GM18907 (cell line): Measurements from ENCODE around the gene DTNB.

ENCODE experiments used
- ATAC-seq: cut with Tn5 transposase; IDR thresholded peaks from one replicate; pipeline ENCODE4 v1.9.1; 2021; ENCODE audit warnings: mild to moderate bottlenecking, moderate library complexity; ENCODE audit not compliant: unreplicated experiment

DTNB gene

DNA sequence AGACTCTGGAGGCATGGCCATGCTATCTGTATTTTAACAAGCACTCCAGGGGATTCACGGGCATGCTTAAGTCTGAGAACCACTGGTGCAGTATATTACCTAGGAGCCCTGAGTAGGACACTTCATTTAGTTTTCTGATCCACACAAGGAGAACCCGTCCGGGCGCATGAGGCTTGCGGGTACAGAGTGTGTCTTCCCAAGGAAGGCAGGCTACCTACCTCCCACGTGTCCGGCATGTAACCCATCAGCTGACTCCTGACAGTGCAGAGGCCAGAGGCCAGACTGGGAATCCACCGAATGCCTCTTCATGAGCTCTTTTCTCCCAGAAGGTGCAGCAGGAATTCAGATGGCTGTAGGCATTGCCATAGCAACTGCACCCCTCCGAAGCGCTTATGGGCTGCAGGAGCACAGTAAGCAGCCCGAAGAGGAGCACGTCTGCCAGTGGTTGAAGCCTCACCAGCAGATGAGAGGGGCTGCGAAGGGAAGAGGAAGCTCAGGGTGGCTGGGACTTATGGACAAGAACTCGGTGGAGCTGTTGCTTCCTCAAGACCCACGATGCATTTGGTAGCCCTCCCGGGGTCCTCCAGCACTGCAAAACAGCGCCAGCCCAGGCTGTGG lies 297.9 kb downstream of the DTNB start:
- ATAC-seq: no peak

DNA sequence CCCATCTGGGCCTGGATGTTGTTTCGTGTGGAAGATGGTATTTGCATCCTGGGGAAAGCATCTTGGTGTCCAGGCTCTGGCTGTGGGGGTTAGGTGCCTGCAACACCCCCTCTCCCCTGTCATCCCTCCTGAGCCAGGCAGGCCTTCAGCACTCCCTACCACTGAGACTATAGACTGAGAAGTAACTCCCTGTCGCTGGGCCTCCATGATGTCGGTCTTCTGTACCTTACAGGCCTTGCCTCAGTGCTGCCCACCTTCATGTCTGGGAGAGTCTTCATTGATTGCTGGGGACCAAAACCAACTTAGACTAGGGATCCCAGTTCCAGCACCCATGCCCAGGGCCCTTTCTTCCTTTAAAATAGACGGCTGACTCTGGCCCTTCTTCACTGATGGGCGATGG lies 298.6 kb downstream of the DTNB start:
- no peak for ATAC-seq

DNA sequence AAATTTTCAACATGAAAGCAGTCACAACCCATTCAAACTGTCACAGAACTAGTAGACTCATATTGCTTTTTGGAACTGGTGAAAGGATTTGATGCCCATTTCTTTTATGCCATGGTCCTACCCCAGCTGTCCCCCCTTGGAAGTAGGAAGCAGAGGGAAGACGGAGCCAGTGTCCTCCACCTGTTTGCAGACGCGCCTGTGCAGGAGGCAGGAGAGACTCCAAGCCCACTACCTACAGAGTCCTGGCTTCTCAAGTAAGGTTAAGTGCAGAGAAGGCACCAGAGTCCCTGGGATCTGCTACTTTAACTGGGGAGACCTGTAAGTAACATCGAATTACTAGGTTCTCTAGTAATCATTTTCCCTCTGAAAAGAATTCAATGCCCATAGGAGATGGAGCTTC lies 299.0 kb downstream of the DTNB start:
- ATAC-seq: no peak

GRCh38 chr2:25373269-25373981 lies 300.0 kb downstream of the DTNB start:
- ATAC-seq: no peak

- ATAC-seq: no peak
These were observed 300.7 kb downstream of the DTNB start for GRCh38 chr2:25372405-25373268.

DNA sequence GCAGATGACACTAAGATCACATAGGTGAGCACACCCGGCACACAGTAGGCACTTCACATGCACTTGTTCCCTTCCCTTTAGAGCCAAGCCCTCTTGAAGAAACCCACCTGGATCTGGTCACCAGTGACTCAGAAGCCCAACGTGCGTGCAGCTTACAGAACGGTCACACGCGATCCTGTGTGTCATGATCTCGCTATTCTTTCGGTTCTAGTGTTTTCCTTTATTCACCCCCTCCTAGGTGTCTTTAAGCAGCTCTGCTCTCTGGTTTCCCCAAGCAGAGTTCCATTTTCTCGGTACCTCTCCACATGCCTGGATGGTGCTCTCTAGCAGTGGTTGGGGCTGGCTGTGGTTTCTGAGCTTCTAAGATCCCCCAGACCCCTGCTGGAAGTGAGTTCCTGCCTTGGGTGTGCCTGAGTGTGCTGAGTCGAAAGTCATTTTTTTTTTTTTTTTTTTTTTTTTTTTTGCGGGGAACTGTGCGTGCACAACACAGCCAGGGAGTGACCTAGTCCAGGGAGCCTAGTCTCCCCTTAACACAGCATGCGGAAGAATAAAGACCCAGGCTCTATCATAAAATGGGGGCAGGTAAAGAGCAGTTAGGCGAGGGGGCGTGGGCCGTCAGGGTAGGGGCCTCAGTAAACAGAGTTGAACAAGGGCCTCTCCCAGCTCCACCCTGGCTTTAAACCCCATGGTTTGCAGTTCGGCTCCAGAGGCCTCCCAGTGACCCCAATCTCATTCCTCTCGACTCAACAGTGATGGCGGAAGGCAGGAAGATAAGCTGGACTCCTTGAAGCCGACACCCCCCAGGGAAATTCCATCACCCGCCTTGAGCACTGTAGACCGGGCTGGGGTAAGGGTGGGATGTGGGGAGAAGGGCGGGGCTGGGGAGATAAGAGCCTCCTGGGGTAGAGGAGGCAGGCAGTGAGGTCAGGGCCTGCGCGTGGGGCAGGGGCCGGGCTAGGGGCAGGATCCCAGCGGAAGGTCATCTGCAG lies 301.8 kb downstream of the DTNB start:
- no peak for ATAC-seq

DNA sequence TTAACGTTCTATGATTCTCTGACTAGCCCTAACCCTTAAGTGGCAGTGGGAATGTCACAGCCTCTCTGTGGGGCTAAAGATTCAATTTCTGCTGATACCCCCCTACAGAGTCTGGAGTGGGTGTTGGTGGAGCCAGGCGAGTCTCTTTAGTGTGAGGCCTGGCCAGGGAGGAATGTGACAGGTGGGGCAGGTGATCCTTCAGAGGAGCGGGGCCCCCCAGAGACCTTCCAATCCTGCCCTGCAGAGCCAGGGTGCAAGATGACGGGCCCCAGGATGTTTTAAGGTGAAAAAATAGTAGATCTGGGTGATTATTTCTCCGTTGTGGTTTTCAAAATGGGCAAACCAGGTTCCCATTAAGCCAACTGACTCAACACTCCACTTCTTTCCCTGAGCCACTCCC lies 303.5 kb downstream of the DTNB start:
- no peak for ATAC-seq

DNA sequence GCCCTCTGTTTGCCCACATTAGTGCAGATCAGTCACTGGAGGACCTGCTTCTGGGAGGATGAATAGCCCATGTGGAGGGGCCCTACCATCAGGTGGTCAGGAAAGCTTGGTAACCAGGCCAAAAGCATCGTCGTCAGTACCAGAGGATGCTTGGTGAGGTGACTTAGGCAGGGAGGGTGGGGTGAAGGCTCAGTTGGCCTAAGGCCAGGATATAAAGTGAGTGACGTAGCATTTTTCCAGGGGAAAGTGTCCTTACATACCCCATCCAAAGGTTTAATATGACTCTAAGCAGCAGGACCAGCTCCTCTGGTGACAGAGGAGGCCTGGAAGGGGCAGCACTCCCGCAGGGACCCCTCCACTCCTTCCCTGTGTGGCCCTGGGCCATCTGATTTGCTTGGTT lies 303.9 kb downstream of the DTNB start:
- ATAC-seq: no peak

DNA sequence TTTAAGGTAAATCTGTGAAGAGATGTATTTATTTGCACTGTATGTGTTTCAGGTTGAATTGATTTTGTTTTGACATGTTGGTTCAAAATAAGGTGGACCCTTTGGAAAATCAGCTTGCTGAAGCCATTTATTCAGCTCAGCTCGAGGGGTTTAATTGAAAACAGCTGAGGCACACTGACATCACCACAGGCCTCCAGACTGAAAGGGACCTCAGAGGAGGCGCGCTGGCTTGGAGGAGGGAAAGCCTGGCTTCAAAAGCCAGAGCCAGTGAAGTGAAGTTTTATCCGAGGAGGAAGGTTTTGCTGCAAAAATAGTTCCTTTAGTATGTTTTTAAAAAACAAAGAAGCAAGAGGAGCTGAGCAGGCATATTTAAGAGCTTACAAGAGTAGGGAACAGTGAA lies 304.7 kb downstream of the DTNB start:
- ATAC-seq: no peak

DNA sequence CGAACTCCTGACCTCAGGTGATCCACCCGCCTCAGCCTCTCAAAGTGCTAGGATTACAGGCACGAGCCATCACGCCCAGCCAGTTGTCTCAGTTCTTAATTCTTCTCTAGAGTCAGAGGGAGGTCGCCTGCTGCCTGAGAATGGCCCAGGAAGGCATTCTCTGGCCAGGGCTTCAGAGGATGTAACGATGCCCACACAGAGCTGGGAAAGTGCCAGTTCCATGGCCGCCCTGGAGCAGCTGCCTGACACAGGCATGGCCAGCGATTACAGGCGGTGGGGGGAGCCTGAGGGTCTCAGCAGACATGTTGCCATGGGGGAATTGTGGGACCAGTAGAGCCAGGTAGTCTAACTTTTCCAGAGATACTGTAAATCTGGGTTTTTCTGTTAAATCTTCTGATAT lies 306.1 kb downstream of the DTNB start:
- ATAC-seq: no peak

DNA sequence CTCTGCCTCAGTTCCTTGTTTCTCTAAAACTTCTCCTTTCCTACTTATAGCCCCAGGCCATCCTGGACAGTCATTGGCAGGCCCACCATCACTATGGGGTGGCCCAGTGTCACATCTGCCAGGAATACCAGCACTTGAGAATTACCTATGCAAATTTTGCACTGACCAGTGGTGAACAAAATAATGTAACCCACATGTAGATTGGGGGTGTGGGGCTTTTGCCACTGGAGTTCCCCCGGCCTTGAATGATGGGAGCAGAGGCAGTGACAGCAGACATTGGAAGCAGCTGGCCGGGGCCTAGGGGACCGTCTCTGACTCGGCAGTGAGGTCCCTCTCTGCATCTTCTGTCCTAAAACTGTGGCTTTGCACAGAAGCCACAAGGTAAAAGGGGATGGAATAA lies 306.7 kb downstream of the DTNB start:
- ATAC-seq: no peak

DNA sequence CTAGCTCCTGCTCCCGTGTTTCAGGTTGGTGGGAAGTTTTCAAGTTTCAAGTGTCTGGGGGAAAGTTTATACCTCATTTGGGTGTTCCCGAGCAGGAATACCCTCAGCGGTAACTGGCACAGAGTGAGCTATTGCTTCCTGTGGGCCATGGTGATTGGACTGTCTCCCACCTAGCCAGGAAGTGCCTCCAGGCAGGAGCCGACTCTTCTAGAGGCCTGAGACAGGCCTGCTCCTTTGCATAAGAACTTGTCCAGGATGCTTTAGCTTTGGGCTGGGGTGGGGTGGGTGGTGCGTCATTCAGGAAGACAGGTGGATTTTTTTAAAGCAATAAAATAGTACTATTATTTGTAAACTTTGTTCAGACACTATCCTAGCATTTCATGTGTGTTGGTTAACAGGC lies 308.1 kb downstream of the DTNB start:
- no peak for ATAC-seq

- ATAC-seq: no peak
These were observed 309.6 kb downstream of the DTNB start for GRCh38 chr2:25363733-25364132.

DNA sequence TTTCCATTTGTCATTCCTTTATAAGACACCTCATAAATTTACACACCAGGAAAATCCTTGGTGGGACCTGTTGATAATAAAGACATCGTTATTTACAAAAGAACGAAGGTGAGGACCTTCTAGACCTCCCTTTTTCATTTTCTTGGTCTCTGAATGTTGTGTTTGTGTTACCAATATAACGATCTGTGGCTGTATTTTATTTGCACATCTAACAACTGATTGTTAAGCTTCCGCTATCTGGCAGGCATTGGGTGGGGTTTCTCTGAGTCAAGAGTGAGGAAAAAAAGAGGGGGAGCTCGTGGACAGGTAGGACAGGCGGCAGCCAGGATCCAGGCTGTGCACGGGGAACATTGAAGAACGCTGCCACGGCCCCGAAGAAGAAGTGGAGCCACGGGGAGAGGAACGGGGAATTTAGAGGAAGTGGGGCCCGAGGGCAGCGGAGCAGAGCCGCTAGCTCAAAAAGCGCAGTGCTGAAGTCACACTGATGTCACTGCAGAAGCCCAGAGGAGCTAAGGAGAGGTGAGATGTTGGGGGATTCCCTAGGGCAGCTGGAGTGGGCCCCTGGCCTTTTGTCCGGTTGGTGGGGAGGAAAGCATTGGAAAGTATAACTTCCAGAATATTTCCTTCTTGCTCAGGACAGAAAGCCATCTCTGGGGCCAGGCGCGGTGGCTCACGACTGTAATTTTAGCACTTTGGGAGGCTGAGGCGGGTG lies 310.8 kb downstream of the DTNB start:
- peak; percentile 76 for ATAC-seq

DNA sequence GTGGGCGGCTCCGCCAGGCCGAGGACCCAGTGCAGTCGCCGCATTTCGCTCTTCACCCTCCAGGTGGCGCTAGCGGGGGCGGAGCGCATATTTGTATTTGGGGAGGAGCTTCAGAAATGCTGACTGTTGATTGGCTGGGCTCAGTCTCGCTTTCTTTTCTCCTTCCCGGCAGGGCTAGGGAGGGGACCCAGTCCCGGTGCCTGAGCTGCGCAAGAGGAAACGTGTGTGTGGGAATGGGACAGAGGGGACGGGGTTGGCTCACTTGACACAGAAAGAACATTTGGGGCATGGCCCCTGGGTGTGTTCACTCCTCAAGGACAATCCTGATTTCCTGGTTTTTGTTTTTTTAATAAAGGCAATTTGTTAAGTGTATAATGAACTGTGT lies 311.3 kb downstream of the DTNB start:
- peak; percentile 90 for ATAC-seq

GRCh38 chr2:25361261-25362048 lies 311.9 kb downstream of the DTNB start:
- ATAC-seq: no peak

- no peak for ATAC-seq
These were observed 314.5 kb downstream of the DTNB start for GRCh38 chr2:25358836-25359235.

DNA sequence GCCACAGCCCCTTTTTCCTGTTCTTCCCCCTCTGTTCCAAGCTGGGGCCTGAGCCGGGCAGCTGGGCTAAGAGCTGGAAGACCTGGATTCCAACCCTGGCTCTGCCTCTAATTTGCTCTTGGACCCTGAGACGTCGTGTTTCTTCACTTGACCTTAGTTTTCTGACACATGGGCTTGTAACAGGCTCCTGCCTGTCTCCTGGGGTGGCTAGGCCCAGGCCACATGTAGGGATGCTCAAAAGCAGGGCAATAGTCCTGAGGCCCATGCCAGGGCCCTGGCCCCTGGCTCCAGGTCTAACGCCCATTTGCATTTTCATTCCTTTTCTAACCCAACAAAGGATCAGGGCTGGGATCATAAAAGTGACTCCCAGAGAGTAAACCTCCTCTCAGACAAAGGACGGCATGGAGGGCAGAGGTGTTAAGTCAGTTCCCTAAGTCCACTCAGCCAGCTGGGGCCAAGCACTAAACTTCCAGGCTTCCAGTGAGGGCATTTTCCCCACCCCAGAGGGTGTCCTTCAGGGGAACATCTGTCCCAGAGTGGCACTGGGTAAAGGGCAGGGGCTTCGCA lies 315.0 kb downstream of the DTNB start:
- no peak for ATAC-seq

- ATAC-seq: no peak
These were observed 317.3 kb downstream of the DTNB start for GRCh38 chr2:25356088-25356487.
